Posterior vena cava (tissue), 2 donors: ENCODE data around the gene IMPA2. TPM values are rescaled to one million over a fixed set of nuclear protein-coding genes. Genes with fewer than 3 reads are reported as not detected.

ENCODE experiments used
- DNase-seq: peaks from one replicate; pipeline ENCODE4 v3.0.0-alpha.2; 2020; ENCODE audit warnings: low spot score
- intact Hi-C, 2 donors: fragments of 100-400 bp; cut with DNase I; formaldehyde crosslinking; loops; one replicate each; pipeline versions ENCODE4 v1.14.1 to v1.14.2; 2022 to 2023
- total RNA-seq, 2 donors: library from RNA; stranded (reverse); fragmentation: NEBNext Ultra II Directional; extraction: Animal tissue kit (Norgen Biotek cat#: 25700); gene quantifications; one replicate each; pipeline ENCODE4 v1.2.1, GENCODE V29; 2021
- donor health status: DM: yes; HTN: yes; CAD: no.
- donor health status: DM: yes; HTN: yes; CAD: no.

Gene IMPA2
- total RNA-seq, 2 donors from 2014 or later, result 14.9 to 31.5 TPM

DNA sequence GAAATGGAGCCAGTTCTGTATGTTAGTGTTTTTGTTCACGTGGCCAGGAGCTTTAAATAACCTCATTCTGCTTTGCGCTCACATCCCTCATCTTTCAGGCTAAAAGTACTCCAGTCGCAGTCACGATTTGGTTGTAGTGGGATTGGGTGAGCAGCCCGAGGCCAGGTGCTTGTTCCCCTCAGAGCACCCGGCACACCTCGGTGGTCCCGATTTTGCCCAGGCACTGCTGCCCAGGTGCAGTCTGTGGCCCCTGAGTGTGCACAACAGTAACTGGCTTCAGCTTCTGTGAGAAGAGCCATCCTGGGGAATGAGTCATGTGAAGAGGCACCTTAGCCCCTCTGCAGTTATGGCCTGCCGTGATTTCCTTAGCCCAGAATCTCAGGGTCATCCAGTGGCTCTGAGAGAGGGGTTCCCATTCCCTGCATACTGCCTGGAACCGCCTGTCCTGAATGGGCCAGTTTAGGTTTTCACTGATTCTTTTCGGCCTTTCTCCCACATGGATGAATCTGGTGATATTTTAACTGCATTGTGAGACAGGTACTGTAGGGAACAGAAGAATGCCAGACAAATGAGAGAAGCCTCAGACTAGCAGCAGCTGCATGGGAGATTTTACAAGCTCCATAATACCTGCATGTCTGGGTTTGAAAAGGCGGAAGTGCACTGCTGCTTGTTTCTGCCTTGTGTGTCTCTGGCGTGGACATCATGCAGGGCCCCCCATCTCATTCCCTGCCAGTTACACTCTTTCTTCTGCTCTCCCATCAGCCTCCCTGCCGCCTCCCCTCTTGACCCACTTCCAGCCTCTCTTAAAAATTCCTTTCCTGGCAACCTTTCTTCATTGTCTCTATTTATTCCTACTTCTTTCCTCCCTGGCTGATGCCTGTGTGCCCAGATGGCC lies 33.5 kb downstream of the IMPA2 start:
- DNase-seq, result peak; percentile 6

DNA sequence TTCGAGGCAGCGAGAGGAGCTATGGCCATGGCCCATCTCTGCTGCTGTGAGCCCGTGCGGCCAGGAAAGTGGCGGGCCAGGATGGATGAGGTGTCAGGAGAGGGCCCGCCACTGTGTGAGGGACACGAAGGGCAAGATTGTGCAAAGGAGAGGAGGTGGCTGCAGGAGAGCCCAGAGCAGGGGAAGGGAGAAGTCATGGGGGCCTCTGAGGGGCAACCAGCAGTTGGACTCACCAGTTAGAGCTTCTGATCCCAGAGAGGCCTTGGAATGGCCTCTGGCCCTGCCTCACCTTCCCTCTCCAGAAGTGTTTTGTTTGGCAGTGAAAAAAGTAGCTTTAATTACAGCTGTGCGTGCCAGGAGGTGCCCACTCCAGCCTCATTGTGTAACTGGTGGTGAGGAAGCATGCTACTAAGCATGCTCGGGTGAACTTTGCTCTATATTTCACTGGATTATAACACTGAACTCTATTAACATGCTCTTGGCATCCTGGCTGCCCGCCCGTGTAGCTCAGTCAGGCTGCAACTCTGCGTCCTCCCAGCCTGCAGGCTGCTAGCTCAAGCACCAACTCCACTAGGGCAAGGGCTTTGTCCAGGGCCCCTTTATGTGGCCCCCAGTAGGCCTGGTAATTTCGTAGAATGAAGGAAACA lies 34.2 kb downstream of the IMPA2 start:
- peak; percentile 75 for DNase-seq
- intact Hi-C loops, result no loop called here

More for the DNA sequence above, 33.5 kb downstream of the IMPA2 start:
- intact Hi-C loops, result no loop called here

DNA sequence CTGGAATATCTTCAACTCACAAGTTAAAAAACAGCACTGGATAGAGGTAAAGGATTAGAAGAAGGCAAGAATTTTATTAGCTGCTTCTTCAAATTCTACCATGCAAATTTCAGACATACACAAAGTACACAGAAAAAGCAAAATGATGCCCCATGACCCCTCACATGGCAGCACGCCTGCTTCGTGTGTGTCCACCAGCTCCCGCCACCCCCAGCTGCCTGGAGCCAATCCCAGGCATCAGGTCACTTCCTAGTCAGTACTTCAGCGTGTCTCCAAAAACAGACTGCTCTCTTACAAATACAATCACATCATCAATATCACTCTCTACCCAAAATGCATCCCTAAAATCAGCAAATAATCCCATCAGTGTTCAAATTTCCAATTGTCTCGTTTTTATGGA lies 35.8 kb downstream of the IMPA2 start:
- intact Hi-C loops, result no loop called here
- no peak for DNase-seq

DNA sequence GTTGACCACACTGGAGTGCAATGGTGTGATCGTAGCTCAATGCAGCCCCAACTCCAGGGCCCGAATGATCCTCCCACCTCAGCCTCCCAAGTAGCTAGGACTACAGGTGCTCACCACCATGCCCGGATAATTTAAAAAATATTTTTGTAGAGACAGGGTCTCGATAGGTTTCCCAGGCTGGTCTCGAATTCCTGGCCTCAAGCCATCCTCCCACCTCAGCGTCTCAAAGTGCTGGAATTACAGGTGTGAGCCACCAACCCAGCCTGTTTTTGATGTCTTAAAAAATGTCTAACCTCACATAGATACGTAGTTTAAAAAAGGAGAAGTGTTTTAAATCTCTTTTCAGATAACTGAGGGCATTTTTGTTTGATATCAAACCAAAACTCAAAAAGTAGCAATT lies 37.6 kb downstream of the IMPA2 start:
- DNase-seq, result no peak
- intact Hi-C loops, result no loop called here

DNA sequence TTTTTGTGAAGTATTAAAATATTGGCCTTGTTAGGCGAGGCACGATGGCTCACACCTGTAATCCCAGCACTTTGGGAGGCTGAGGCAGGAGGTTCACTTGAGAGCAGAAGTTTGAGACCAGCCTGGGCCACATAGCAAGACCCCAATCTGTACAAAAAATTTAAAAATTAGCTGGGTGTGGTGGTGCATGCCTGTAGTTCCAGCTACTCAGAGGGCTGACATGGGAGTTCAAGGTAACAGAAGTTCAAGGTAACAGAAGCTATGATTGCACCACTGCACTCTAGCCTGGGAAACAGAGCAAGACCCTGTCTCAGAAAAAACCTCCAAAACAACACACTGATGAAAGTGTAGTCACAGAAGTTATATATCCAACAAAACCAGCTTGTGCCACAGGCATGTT lies 39.8 kb downstream of the IMPA2 start:
- intact Hi-C loops, result no loop called here
- DNase-seq, result no peak

DNA sequence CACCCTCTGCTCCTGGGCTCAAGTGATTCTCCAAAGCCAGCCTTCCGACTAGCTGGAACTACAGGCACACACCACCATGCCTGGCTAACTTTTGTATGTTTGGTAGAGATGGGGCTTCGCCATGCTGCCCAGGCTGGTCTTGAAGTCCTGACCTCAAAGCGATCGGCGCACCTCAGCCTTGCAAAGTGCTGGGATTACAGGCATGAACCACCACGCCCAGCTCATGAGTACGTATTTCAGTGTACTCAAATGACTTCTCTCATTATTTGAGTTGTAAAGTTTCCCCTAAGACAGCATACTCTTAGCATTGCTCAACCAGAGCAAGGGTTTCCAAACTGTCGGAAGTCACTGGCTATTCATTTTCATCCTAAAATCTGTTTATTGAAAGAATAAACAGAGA lies 40.3 kb downstream of the IMPA2 start:
- intact Hi-C loops, result no loop called here
- DNase-seq, result no peak

DNA sequence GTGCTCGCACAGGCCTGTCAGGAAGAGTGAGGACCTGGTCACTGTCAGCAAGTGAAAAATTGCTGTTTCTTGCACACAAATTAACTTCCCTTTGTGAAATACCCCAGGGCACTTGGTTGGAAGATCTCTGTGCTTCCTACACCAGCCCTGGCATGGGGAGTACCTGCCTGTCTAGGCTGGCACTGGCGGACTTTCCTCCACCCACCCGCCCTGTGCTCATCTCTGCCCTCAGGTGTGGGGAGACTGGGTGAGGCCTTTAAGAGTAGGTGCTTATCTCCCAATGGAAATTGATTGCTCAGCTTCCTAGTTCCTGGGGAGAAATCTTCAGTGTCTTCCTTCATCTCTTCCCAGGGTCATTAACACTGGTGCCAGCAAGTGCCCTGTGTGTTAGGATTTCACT lies 42.1 kb downstream of the IMPA2 start:
- no peak for DNase-seq
- intact Hi-C loops, result no loop called here

DNA sequence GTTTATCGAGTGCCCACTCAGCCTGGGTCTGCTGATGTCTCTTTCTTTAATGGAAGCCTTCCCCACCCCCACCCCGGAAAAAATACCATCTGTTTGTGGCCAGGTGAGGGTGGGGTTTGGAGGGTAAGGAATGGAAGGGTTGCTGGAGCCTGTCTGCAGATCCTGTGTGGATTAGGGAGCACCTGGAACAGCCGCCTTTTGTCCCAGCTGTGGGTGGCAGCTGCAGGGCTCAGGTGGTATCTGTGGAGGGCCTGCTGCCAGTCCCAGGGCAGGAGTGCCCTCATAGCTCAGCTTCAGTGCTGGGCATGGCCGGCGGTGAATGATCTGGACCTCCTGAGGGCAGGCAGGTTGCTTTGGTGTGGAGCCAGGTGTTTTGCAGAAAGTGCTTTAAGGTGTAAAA lies 45.3 kb downstream of the IMPA2 start:
- intact Hi-C loops, result no loop called here
- no peak for DNase-seq

DNA sequence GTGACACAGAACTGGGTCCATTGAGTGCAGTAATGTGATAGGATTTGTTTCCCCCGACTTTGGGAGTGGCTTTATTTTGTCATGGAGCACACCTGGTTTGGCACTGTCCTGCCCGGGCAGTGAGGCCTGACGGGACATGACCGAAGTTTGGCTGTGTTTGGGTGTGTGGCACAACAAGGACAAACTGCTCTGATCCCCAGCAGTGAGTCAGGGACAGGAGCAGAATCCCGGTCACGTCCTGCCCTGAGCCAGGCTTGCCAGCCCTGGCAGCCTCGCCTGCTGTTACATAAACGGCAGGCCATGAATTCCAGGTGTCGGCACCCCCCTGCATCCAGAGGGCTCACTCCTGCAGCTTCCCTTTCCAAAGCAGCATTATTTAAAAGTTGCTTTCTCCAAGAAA lies 45.7 kb downstream of the IMPA2 start:
- intact Hi-C loops, result no loop called here
- no peak for DNase-seq

DNA sequence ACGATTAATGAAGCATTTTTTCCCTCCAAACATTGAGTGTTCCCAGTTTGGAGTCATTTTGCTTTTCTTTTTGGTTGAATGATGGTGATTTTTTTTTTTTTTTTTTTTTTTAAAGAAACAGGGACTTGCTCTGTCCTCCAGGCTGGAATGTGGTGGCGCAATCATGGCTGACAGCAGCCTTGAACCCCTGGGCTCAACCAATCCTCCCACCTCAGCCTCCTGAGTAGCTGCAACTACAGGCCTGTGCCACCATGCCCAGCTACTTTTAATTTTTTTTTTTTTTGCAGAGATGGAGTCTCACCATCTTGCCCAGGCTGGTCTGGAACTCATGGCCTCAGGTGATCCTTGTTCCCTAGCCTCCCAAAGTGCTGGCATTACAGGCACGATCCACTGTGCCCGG lies 46.2 kb downstream of the IMPA2 start:
- intact Hi-C loops, result no loop called here
- no peak for DNase-seq

DNA sequence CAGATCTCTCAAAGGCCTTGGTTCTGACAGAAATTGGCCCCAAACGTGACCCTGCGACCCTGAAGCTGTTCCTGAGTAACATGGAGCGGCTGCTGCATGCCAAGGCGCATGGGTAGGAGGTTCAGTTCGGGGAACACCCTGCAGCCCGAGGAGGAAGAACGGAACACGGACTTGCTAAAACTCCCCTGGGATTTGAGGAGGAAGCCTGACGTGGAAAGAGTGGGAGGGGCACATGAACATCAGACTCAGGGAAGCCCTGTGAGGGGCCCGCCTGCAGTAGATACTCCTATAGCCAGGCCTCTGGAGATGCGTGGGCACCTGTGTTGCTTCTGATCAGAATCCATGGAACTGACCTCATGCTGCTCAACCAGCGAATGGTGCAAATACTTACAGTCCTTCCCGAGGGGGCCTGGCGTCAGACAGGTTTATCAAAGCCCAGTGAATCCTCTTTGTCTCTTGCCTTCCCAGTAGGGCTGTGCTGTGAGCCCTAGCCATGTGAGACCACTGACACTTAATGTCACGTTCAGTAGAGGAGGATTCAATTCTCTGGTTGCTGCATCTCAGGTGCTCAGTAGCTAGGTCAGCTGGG lies 46.8 kb downstream of the IMPA2 start:
- DNase-seq, result no peak
- intact Hi-C loops, result no loop called here

DNA sequence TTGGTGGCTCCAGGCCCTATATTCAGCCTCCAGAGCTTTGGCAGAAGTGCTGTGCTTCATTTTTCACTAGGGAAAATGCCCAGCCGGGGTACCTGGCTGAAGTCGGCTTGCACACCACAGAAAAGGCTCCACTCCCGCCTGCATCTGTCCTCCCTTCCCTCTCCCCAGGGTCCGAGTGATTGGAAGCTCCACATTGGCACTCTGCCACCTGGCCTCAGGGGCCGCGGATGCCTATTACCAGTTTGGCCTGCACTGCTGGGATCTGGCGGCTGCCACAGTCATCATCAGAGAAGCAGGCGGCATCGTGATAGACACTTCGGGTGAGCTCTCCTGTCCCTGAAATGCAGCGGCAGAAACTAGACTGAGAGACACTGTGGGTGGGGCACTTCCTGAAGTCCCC lies 47.4 kb downstream of the IMPA2 start:
- intact Hi-C loops, result no loop called here
- DNase-seq, result no peak

DNA sequence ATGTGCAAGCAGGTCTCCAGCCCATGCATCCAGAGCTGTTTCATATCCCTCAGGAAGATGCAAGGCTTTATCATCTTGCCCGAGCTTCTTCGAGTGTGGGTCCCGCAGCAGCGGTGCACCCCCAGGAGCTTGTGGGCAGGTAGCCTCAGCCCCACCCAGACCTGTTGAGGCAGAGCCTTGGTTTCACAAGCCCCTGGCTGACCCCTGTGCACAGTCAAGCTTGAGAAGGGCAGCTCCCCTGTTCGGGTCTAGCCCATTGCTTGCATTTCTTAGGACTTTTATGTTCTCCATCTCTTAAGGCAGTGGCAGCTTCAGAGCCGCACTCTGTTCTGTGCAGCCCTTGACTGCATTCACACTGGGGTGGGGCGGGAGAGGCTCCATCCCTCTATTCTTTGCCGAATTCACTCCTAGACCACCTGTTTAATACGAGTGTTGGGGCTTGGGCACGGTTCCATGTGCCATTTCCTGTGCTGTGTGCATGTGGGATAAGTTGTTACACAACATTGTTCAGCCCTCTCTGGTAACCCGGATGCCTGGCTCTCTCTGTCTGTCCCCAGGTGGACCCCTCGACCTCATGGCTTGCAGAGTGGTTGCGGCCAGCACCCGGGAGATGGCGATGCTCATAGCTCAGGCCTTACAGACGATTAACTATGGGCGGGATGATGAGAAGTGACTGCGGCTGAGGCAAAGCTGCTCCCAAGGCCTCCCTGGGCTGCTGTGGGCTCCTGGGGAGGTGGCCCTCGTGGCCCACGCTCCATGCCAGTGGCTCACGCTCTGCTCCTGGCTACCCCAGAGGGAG lies 48.7 kb downstream of the IMPA2 start:
- DNase-seq, result no peak
- intact Hi-C loops, result loop anchor here in 1 of 2 donors (10.0 kb wide), 1 partner anchor 95 kb away; no protein-coding TSS in a partner anchor

DNA sequence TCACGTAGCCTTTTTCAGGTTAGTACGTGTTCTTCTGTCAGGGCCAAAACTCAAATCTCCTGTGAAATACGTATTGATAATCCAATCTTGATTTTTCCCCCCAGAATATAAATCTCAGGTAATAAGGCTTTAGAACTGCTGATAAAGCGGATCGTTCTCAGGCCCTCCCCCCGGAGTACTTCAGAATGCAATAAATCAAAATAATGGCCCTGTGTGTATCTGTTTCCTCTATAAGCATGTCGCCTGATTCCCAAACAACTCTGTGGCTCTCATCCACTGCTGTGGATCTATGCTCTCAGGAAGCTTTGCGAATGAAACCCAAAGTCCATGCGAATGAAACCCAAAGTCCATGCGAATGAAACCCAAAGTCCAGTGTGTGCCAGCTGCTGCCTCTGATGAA lies 49.4 kb downstream of the IMPA2 start:
- DNase-seq, result no peak
- intact Hi-C loops, result loop anchor here in 1 of 2 donors (10.0 kb wide), 1 partner anchor 96 kb away; no protein-coding TSS in a partner anchor

DNA sequence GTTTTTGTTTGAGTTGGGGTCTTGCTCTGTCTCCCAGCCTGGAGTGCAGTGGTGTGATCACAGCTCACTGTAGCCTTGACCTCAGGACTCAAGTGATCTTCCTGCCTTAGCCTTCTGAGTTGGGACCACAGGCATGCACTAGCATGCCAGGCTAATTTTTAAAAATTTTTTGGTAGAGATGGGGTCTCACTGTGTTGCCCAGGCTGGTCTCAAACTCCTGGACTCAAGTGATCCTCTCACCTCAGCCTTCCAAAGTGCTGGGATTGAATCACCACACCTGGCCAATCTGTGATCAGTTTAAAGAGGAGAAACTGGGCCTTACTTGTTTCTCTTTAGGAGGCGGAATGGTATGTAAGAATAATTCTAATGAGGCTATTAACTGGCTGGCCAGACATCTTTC lies 49.9 kb downstream of the IMPA2 start:
- intact Hi-C loops, result loop anchor here in 1 of 2 donors (10.0 kb wide), 1 partner anchor 96 kb away; no protein-coding TSS in a partner anchor
- no peak for DNase-seq

DNA sequence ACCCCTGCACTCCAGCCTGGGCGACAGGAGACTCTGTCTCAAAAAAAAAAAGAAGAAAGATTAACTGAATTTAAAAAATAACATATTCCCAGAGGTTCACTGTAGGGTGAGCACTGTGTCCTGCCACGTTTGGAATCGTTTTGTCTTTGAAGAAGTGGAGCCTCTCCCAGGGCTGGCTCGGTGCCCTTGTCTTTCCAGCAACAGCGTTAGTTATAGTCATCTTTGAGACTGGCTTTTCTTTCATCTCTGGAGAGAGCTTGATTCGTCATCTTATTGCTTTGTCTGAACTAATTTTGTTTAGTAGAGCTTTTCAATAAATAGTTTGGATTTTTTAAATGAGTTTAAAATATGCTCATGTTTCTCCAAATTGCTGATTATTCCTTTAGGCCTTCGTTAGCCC lies 50.5 kb downstream of the IMPA2 start:
- intact Hi-C loops, result loop anchor here in 1 of 2 donors (10.0 kb wide), 1 partner anchor 97 kb away; no protein-coding TSS in a partner anchor

DNA sequence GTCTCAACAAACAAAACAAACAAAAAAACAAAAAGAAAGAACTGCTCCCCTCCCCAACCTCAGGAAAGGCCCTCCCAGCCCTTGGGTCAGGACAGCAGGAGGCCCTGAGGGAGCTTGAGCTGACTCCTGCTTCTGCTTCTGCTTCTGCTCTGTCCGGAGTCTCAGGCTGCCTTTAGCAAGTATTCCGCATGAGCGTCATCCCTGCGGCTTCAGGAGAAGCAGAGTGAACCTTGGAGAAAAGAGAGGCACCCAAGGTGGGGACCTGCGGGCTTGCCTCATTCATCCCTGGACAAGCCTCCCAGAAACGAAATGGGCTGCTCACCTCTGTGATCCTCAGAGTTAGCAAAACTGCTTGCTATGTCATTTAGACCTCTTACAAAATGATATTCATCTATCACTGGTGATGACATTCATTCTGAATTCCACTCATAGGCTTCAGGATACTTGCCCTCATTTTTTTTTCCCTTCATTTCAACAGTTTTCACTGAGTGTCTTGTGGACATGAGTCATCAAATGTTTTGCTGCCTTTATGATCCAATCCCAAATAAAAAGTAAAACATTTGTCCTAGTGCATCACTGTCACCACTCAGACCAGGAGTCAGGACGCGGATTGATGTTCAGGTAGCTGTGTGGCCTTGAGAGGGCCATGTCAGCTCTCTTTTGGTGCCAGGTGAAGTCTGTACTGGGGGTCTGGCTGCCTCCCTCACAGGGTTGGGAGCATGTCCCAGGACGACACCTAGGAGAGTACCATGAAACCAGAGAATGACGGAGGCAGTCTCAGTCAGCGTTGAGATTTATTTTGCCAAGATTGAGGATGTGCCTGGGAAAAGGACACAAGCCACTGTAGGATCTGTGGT lies 51.7 kb downstream of the IMPA2 start:
- no peak for DNase-seq
- intact Hi-C loops, result loop anchor here in 1 of 2 donors (10.0 kb wide), 1 partner anchor 98 kb away; no protein-coding TSS in a partner anchor

More for the DNA sequence above, 50.5 kb downstream of the IMPA2 start:
- DNase-seq, result peak; percentile 94

DNA sequence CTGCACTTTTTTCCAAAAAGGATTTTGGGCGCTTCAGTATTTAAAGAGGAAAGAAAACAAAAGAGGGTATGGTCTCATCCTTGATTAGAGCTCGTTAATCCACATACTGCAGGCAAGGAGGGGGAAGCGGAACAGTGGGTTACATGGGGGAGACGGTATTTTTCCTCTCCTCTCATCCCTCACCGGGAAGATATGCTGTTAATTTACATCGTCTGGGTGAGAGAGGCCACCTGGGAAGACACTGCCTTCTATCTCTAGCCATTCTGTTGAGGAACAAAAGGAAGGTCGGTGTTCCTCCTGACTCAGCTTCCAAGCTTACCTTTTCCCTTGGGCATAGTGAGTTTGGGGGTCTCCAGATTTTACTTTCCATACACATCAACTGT lies 52.3 kb downstream of the IMPA2 start:
- no peak for DNase-seq
- intact Hi-C loops, result loop anchor here in 1 of 2 donors (10.0 kb wide), 1 partner anchor 99 kb away; no protein-coding TSS in a partner anchor
